HCT116 (cell line): Measurements from ENCODE around the gene TMCO1. TPM values are rescaled to one million over a fixed set of nuclear protein-coding genes. Genes with fewer than 3 reads are reported as not detected.
A peak's percentile ranks its signal among the peaks of the same experiment; 100 is the strongest.
"Not testable (repeated sequence)": the region's sequence is repeated elsewhere in the genome, so short reads cannot be mapped to it uniquely, and the experiment has no call there.

Source experiments
- ATAC-seq: fragments of 200-7000 bp; cut with Tn5 transposase; 2 replicates; pipeline ENCODE4 v1.9.1; 2020; ENCODE audit warnings: mild to moderate bottlenecking, moderate library complexity
- BruUV-seq: library from RNA; stranded (reverse); fragments of 400-500 nt; replicated peaks from 2 replicates; lab custom pipeline; 2021; lab: Mats Ljungman, UMichigan
- CTCF ChIA-PET: fragments of 300-600 bp; sonication (Branson Sonifier 250); formaldehyde crosslinking; loops from one replicate; lab custom pipeline; 2021; ENCODE audit warnings: antibody characterized with exemption; lab: Charles Lee
- POLR2A ChIA-PET: fragments of 300-600, 350-600 bp; sonication (Branson Sonifier 250); formaldehyde crosslinking; loops from one replicate; lab custom pipeline; 2021; ENCODE audit warnings: antibody characterized with exemption; lab: Charles Lee
- RAD21 ChIA-PET, 2 experiments: fragments of 300-600 bp; sonication (Branson Sonifier 250); formaldehyde crosslinking; loops; one replicate each; lab custom pipeline; 2023; ENCODE audit warnings: low total read pairs in 2 of 2; ENCODE audit not compliant: uncharacterized antibody in 2 of 2, unreplicated experiment in 2 of 2, low non-redundant PET in 1 of 2; lab: Charles Lee
- DNase-seq: peaks from one replicate; pipeline ENCODE4 v3.0.0-alpha.2; 2010; ENCODE audit warnings: low read depth, low spot score
- H2AFZ ChIP-seq: fragments of 200-600 bp; shearing (Covaris generic), sonication (generic); 2 replicates; pipeline ENCODE4 v1.6.1; 2017; ENCODE audit warnings: low read depth, mixed run types, mixed read lengths, antibody characterized with exemption, low read length; ENCODE audit not compliant: poor library complexity, severe bottlenecking
- H3K27ac ChIP-seq: 2 replicates; pipeline ENCODE4 v1.5.1; 2012; ENCODE audit warnings: low read depth, low read length
- H3K27me3 ChIP-seq: fragments of 200-600 bp; sonication (generic); 2 replicates; pipeline ENCODE4 v1.6.1; 2016; ENCODE audit warnings: mixed run types, low read length, mixed read lengths; ENCODE audit not compliant: insufficient read depth
- H3K36me3 ChIP-seq, 2 experiments: fragments of 200-500 bp in 1 of 2; fragments of 200-600 bp in 1 of 2; sonication (Bioruptor generic) in 1 of 2; sonication (generic) in 1 of 2; 2 replicates each; pipeline versions ENCODE4 v1.5.1 to v1.6.1; 2014 to 2016; ENCODE audit warnings: low read length in 2 of 2, inconsistent platforms in 1 of 2, mixed read lengths in 1 of 2, mixed run types in 1 of 2; ENCODE audit not compliant: insufficient read depth in 2 of 2, control insufficient read depth in 1 of 2
- H3K4me1 ChIP-seq, 2 experiments: fragments of 200-600 bp in 1 of 2; sonication (generic) in 1 of 2; 2 replicates each; pipeline versions ENCODE4 v1.5.1 to v1.6.1; 2012 to 2017; ENCODE audit warnings: low read length in 2 of 2, inconsistent platforms in 1 of 2, mild to moderate bottlenecking in 1 of 2, mixed read lengths in 1 of 2, mixed run types in 1 of 2, moderate library complexity in 1 of 2; ENCODE audit not compliant: insufficient read depth in 2 of 2, control insufficient read depth in 1 of 2
- H3K4me2 ChIP-seq: fragments of 200-600 bp; sonication (generic); 2 replicates; pipeline ENCODE4 v1.6.1; 2017; ENCODE audit warnings: mixed run types, low read length, mixed read lengths
- H3K4me3 ChIP-seq, 2 experiments: fragments of 200-600 bp in 1 of 2; sonication (generic) in 1 of 2; replicated peaks in 1 of 2; 2 replicates each; pipeline ENCODE4 v1.5.1; 2011 to 2016; ENCODE audit warnings: low read length in 2 of 2, control low read depth in 1 of 2, low read depth in 1 of 2, mild to moderate bottlenecking in 1 of 2, mixed read lengths in 1 of 2, mixed run types in 1 of 2
- H3K79me2 ChIP-seq: fragments of 200-600 bp; sonication (generic); 2 replicates; pipeline ENCODE4 v1.6.1; 2017; ENCODE audit warnings: mild to moderate bottlenecking, mixed run types, low read length, moderate library complexity, mixed read lengths; ENCODE audit not compliant: insufficient read depth
- H3K9ac ChIP-seq: fragments of 200-600 bp; sonication (generic); 2 replicates; pipeline ENCODE4 v1.6.1; 2016; ENCODE audit warnings: low read length, mixed read lengths
- H3K9me2 ChIP-seq: fragments of 200-600 bp; sonication (generic), shearing (Covaris generic); 2 replicates; pipeline ENCODE4 v1.6.1; 2017; ENCODE audit warnings: mixed run types, mild to moderate bottlenecking, moderate library complexity; ENCODE audit not compliant: insufficient read depth
- H3K9me3 ChIP-seq, 2 experiments: fragments of 200-500 bp in 1 of 2; fragments of 200-600 bp in 1 of 2; sonication (Bioruptor generic) in 1 of 2; sonication (generic) in 1 of 2; 2 replicates each; pipeline ENCODE4 v1.6.1; 2014 to 2017; ENCODE audit warnings: low read length in 2 of 2, mixed read lengths in 2 of 2, inconsistent platforms in 1 of 2, low read depth in 1 of 2, mild to moderate bottlenecking in 1 of 2, mixed run types in 1 of 2, moderate library complexity in 1 of 2; ENCODE audit not compliant: control insufficient read depth in 1 of 2, insufficient read depth in 1 of 2
- H4K20me1 ChIP-seq: fragments of 200-600 bp; sonication (generic), shearing (Covaris generic); 2 replicates; pipeline ENCODE4 v1.6.1; 2017; ENCODE audit warnings: mixed run types, mild to moderate bottlenecking, moderate library complexity; ENCODE audit not compliant: insufficient read depth
- CBX3 ChIP-seq: IDR thresholded peaks from 2 replicates; pipeline ENCODE4 v1.6.1; 2012; ENCODE audit warnings: low read depth
- EZH2phosphoT487 ChIP-seq: fragments of 200-600 bp; IDR thresholded peaks from 2 replicates; pipeline ENCODE4 v1.6.1; 2018; ENCODE audit warnings: antibody characterized with exemption, borderline replicate concordance
- ZFX ChIP-seq: fragments of 450-650 bp; IDR thresholded peaks from 2 replicates; pipeline ENCODE4 v1.6.1; 2017
- intact Hi-C: fragments of 100-400 bp; cut with micrococcal nuclease; formaldehyde crosslinking; loops from 2 replicates; pipeline ENCODE4 v1.10.0; 2022
- total RNA-seq: library from RNA; stranded (reverse); gene quantifications from one replicate; pipeline ENCODE4 v1.2.1, GENCODE V29; 2021; ENCODE audit not compliant: unreplicated experiment

Gene TMCO1
- total RNA-seq, 1 experiment from 2014 or later = 61.2 TPM

DNA sequence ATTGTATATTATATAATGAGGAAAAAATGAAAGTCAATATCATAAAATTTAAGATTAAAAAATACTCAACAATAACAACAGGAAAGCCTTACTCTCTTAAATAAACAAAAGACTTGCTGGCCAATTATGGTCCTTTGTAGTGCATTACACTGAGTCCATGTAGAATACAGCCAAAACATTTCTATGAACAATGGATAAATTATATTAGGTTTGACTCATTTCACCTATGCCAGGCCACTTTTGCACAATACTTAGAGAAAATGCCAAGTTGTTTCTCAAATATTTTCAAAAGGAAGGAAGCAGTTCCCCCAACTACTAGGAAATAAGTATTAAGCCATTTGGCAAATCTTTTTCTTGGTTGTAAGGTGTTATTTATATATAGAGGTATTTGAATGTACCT, 38.9 kb upstream of the TMCO1 start (continued):
- no peak for TF ChIP-seq ZFX

GRCh38 chr1:165804513-165804912, 35.8 kb upstream of the TMCO1 start:
- RAD21 ChIA-PET, H3K9me3 ChIP-seq, ATAC-seq, H2AFZ ChIP-seq, H3K27ac ChIP-seq, H3K4me1 ChIP-seq, H3K9ac ChIP-seq, H3K27me3 ChIP-seq, DNase-seq, H3K36me3 ChIP-seq, H3K79me2 ChIP-seq, CTCF ChIA-PET, H3K4me3 ChIP-seq, H3K9me2 ChIP-seq, POLR2A ChIA-PET, BruUV-seq, H4K20me1 ChIP-seq, H3K4me2 ChIP-seq, intact Hi-C loops: not testable (repeated sequence)

DNA sequence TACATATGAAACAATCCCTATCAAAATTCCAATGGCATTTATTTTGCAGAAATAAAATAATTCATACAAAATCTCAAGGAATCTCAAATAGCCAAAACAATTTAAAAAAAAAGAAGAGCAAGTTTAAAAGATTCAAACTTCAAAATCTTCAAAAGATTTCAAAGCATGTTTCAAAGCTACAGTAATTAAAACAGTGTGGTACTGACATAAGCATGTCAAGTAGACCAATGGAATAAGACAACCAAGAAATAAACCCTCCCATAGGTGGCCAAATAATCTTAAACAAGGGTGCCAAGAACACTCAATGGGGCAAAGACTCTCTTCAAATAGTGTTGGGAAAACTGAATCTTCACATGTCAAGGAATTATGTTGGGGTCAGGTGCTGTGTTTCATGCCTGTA, 30.7 kb upstream of the TMCO1 start:
- Histone ChIP-seq H3K79me2 (no peaks in the 10 kb centered on the region), H3K9me3 (peaks cover 0 to 4% of the 10 kb centered on the region in 2 experiments; a peak in 1 of 4 replicates), H4K20me1 (no peaks in the 10 kb centered on the region), H3K4me1 (no peaks in the 10 kb centered on the region), H3K27me3 (no peaks in the 10 kb centered on the region), H3K4me2 (no peak overlapping the region), H3K9me2 (no peaks in the 10 kb centered on the region), H2AFZ (no peak overlapping the region), H3K4me3 (no peak overlapping the region), H3K9ac (no peak overlapping the region), H3K27ac (no peak overlapping the region), H3K36me3 (no peaks in the 10 kb centered on the region)
- no TSS peak for BruUV-seq
- TF ChIP-seq CBX3 = peak; percentile 60; the same call in 1 of the 2 replicates
- no peak for TF ChIP-seq EZH2phosphoT487
- RAD21 ChIA-PET = no interaction called here
- POLR2A ChIA-PET = no interaction called here
- ATAC-seq (no peak), DNase-seq (no peak)
- CTCF ChIA-PET = no interaction called here
- intact Hi-C loops = no loop called here
